K562 (cell line): Measurements from ENCODE around the gene RHBDD1. TPM values are rescaled to one million over a fixed set of nuclear protein-coding genes. Genes with fewer than 3 reads are reported as not detected.

Experiments
- ARHGAP35 ChIP-seq: fragments of 450-650 bp; IDR thresholded peaks from 2 replicates; pipeline ENCODE4 v1.6.1; 2018; ENCODE audit not compliant: partially characterized antibody
- CTBP1 ChIP-seq: fragments of 450-650 bp; IDR thresholded peaks from 2 replicates; pipeline ENCODE4 v1.6.1; 2016; ENCODE audit warnings: borderline replicate concordance
- EGR1 ChIP-seq: fragments of 450-650 bp; conservative IDR thresholded peaks from 2 replicates; pipeline ENCODE4 v1.6.1; 2017; ENCODE audit warnings: mild to moderate bottlenecking
- FOXA3 ChIP-seq, 2 experiments: fragments of 450-650 bp in 1 of 2; sonication (generic) in 1 of 2; formaldehyde crosslinking; IDR thresholded peaks in 1 of 2; conservative IDR thresholded peaks in 1 of 2; 2 replicates each; pipeline versions ENCODE4 v1.4.0 to v1.8.0; 2020 to 2022; ENCODE audit warnings: mild to moderate bottlenecking in 2 of 2, missing genetic modification reagents in 1 of 2
- FOXK1 ChIP-seq: sonication (generic); formaldehyde crosslinking; IDR thresholded peaks from 2 replicates; pipeline ENCODE4 v1.8.0; 2022; ENCODE audit warnings: missing genetic modification reagents, mild to moderate bottlenecking, borderline replicate concordance
- HDAC1 ChIP-seq, 2 experiments: fragments of 450-650 bp; IDR thresholded peaks; 2 replicates each; pipeline ENCODE4 v1.6.1; 2016 to 2017; ENCODE audit warnings: inconsistent platforms in 1 of 2, mild to moderate bottlenecking in 1 of 2, moderate library complexity in 1 of 2
- NR2F6 ChIP-seq: fragments of 450-650 bp; formaldehyde crosslinking; IDR thresholded peaks from 2 replicates; pipeline ENCODE4 v1.4.0; 2020; ENCODE audit warnings: mild to moderate bottlenecking
- NR3C1 ChIP-seq: sonication (generic); formaldehyde crosslinking; IDR thresholded peaks from 2 replicates; pipeline ENCODE4 v1.8.1; 2022; ENCODE audit warnings: missing genetic modification reagents
- NR4A1 ChIP-seq, 2 experiments: fragments of 250-450 bp in 1 of 2; fragments of 450-650 bp in 1 of 2; sonication (Bioruptor Pico) in 1 of 2; IDR thresholded peaks; 2 replicates each; pipeline versions ENCODE4 v1.4.0 to v1.6.1; 2016 to 2020; ENCODE audit warnings: mild to moderate bottlenecking in 2 of 2, missing compliant biosample characterization in 1 of 2, missing genetic modification characterization in 1 of 2, moderate library complexity in 1 of 2
- SIN3B ChIP-seq: fragments of 450-650 bp; IDR thresholded peaks from 2 replicates; pipeline ENCODE4 v1.6.1; 2017; ENCODE audit warnings: low read depth, mild to moderate bottlenecking, moderate library complexity
- ZBTB40 ChIP-seq, 2 experiments: fragments of 450-650 bp in 1 of 2; sonication (generic) in 1 of 2; formaldehyde crosslinking in 1 of 2; IDR thresholded peaks; 2 replicates each; pipeline versions ENCODE4 v1.7.1 to v1.9.0; 2016 to 2022; ENCODE audit warnings: inconsistent platforms in 1 of 2, mild to moderate bottlenecking in 1 of 2, missing genetic modification reagents in 1 of 2
- ZNF146 ChIP-seq: IDR thresholded peaks from one replicate; pipeline ENCODE4 v1.6.1; 2018; ENCODE audit warnings: missing compliant biosample characterization; ENCODE audit not compliant: unreplicated experiment
- ZNF217 ChIP-seq: sonication (generic); formaldehyde crosslinking; IDR thresholded peaks from 2 replicates; pipeline ENCODE4 v1.8.0; 2022; ENCODE audit warnings: mild to moderate bottlenecking, missing genetic modification reagents
- ZNF395 ChIP-seq: fragments of 200-800 bp; sonication (Bioruptor generic); IDR thresholded peaks from 2 replicates; pipeline ENCODE4 v1.6.1; 2017; ENCODE audit warnings: missing genetic modification characterization, missing compliant biosample characterization
- ZNF436 ChIP-seq: fragments of 250-450, 450-650 bp; sonication (Bioruptor Pico); formaldehyde crosslinking; IDR thresholded peaks from 2 replicates; pipeline ENCODE4 v1.7.0; 2020; ENCODE audit warnings: mild to moderate bottlenecking
- polyA plus RNA-seq, 8 experiments: library from polyadenylated mRNA; depleted of rRNA in 4 of 8; stranded (reverse) in 5 of 8; unstranded in 3 of 8; fragments of >200 nt; fragmentation: Nextera tagmentation in 2 of 8; fragmentation: Illumina TruSeq in 1 of 8; extraction: Ambion mirVana in 2 of 8; extraction: Trizol in 1 of 8; gene quantifications; 2 replicates each; pipeline versions ENCODE4 v1.2.1 to v1.2.3, GENCODE V29; 2011 to 2014; ENCODE audit warnings: inconsistent platforms in 1 of 8, missing spikeins in 1 of 8
- total RNA-seq, 7 experiments: library from RNA; depleted of rRNA in 6 of 7; stranded (reverse); fragments of >200 nt in 6 of 7; fragmentation: Illumina TruSeq in 2 of 7; extraction: Trizol in 2 of 7; gene quantifications; 2 replicates each; pipeline versions ENCODE4 v1.2.1 to v1.2.3, GENCODE V29; 2011 to 2021; ENCODE audit warnings: low replicate concordance in 1 of 7

The RHBDD1 gene
- total and polyA plus RNA-seq, 9 of the 15 experiments (the other 6 are each of a cell fraction or from before 2014, with no cell fraction given) = 4.8 to 34.8 (median 15.6) TPM

- no peak for TF ChIP-seq NR4A1 (CRISPR knock-in tag; IDR thresholded peaks at IDR 0.05)
- 0 out of 2 replicates have a peak, but pooled peaks have one; percentile 18 for TF ChIP-seq NR4A1 (tag; IDR thresholded peaks at IDR 0.05)
- TF ChIP-seq SIN3B = no peak
- TF ChIP-seq ZNF395 = peak; percentile 95
- TF ChIP-seq ZNF217 = no peak
- peak in 1 of 2 experiments; percentile 36; a peak in 2 of 4 replicates for TF ChIP-seq HDAC1 (IDR thresholded peaks at IDR 0.05)
- TF ChIP-seq CTBP1 = peak; percentile 36
- no peak for TF ChIP-seq ZNF146
- TF ChIP-seq ZBTB40 (IDR thresholded peaks at IDR 0.05) = peak; percentile 50; the same call in 1 of the 2 replicates
- no peak for TF ChIP-seq ZBTB40 (CRISPR knock-in tag; IDR thresholded peaks at IDR 0.05)
- no peak for TF ChIP-seq ZNF436
- peak; percentile 84; the same call in 1 of the 2 replicates for TF ChIP-seq EGR1
- no peak for TF ChIP-seq NR2F6 (CRISPR knock-in tag)
- no peak for TF ChIP-seq ARHGAP35
- peak; percentile 91 for TF ChIP-seq NR3C1 (CRISPR knock-in tag)
- TF ChIP-seq FOXA3 (CRISPR knock-in tag; conservative IDR thresholded peaks at IDR 0.05 in 1 of 2, IDR thresholded peaks at IDR 0.05 in 1 of 2) = no peak
- no peak for TF ChIP-seq FOXK1 (CRISPR knock-in tag)
Observed at GRCh38 chr2:226835796-226836547, at the start of gene RHBDD1 (continued).
